ENCODE measurements around the gene RGL2. TPM values are rescaled to one million over a fixed set of nuclear protein-coding genes. Genes with fewer than 3 reads are reported as not detected.

Gene RGL2
- polyA plus RNA-seq, 2 of the 4 experiments (the other 2 are of a cell fraction): 11.6 to 13.9 TPM

- Histone ChIP-seq H3K4me3 (no peak overlapping the region), H3K4me2 (no peak overlapping the region), H3K27ac (no peak overlapping the region), H3K9me3 (no peaks in the 10 kb centered on the region), H3K4me1 (no peaks in the 10 kb centered on the region)
- DNase-seq (ENCODE audit: low read depth in 1 of 2, low spot score in 1 of 2) (no peak), ATAC-seq (no peak), FAIRE-seq (no peak)
- POLR2A ChIA-PET: no interaction called here
- TF ChIP-seq CHD4 (IDR thresholded peaks at IDR 0.05; ENCODE audit: borderline replicate concordance) (no peak), CBX2 (IDR thresholded peaks at IDR 0.05; ENCODE audit: borderline replicate concordance, low read depth) (no peak), HOXB5 (CRISPR knock-in tag; IDR thresholded peaks at IDR 0.05) (no peak), CHD2 (IDR thresholded peaks at IDR 0.05; ENCODE audit: low read length, partially characterized antibody) (no peak), ZC3H11A (IDR thresholded peaks at IDR 0.05) (no peak)
- WGBS (ENCODE audit: missing lambda C conversion rate): 75% methylated on average over 6 of the region's 6 CpGs
- CTCF ChIA-PET: interaction anchor here (0.8 kb wide), 1 partner anchor 9 kb away, joined by 3 read pairs; no protein-coding TSS in a partner anchor
These were observed 40.5 kb upstream of the RGL2 start for GRCh38 chr6:33339193-33339592.

GRCh38 chr6:33336495-33336894 is 37.8 kb upstream of the RGL2 start:
- CTCF ChIA-PET: interaction anchor here (5.8 kb wide), 1 partner anchor 8 kb away, joined by 24 read pairs; no protein-coding TSS in a partner anchor

DNA sequence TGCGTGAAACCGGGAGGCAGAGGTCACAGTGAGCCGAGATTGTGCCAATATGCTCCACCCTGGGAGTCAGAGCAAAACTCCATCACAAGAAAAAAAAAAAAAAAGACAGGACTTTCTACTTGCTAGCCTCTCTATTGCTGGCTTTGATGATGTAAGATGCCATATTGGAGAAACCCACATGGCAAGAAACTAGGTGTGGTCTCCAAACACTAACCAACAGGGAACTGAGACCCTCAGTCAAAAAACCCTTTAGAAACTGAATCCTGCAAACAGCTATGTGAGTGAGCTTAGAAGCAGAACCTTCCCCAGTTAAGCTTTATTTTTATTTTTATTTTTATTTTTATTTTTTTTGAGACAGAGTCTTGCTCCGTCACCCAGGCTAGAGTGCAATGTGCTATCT is 37.2 kb upstream of the RGL2 start:
- ChIA-PET CTCF (interaction anchor here (5.8 kb wide), 1 partner anchor 9 kb away, joined by 24 read pairs; no protein-coding TSS in a partner anchor), POLR2A (no interaction called here)

More at GRCh38 chr6:33336495-33336894, 37.8 kb upstream of the RGL2 start:
- ATAC-seq: no peak
- TF ChIP-seq POLR2AphosphoS2 (conservative IDR thresholded peaks at IDR 0.05; ENCODE audit: low read length) (no peak), BCL3 (IDR thresholded peaks at IDR 0.05) (no peak), BHLHE40 (IDR thresholded peaks at IDR 0.05; ENCODE audit: low read depth, low read length) (no peak), E2F6 (IDR thresholded peaks at IDR 0.05; ENCODE audit: borderline replicate concordance, low read depth) (no peak), MAFK (IDR thresholded peaks at IDR 0.05; ENCODE audit: partially characterized antibody) (no peak), KDM1A (IDR thresholded peaks at IDR 0.05; ENCODE audit: low read depth) (no peak), ZSCAN20 (CRISPR knock-in tag; IDR thresholded peaks at IDR 0.05) (no peak), NPAS2 (CRISPR knock-in tag; IDR thresholded peaks at IDR 0.05; ENCODE audit: borderline replicate concordance) (no peak), GATA3 (IDR thresholded peaks at IDR 0.05; ENCODE audit: borderline replicate concordance) (no peak), CHD2 (IDR thresholded peaks at IDR 0.05; ENCODE audit: low read length, partially characterized antibody) (no peak), ZNF302 (CRISPR knock-in tag; IDR thresholded peaks at IDR 0.05) (no peak), TP53 (CRISPR knock-in tag; IDR thresholded peaks at IDR 0.05) (no peak), MAZ (IDR thresholded peaks at IDR 0.05; ENCODE audit: borderline replicate concordance, low read depth, low read length) (no peak)
- TF ChIP-seq, protein P1, sequence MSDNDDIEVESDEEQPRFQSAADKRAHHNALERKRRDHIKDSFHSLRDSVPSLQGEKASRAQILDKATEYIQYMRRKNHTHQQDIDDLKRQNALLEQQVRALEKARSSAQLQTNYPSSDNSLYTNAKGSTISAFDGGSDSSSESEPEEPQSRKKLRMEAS (IDR thresholded peaks at IDR 0.05): no peak
- Histone ChIP-seq H3K27ac (no peak overlapping the region), H3K4me1 (no peaks in the 10 kb centered on the region), H3K4me3 (no peak overlapping the region), H3K9me3 (no peaks in the 10 kb centered on the region), H3K4me2 (no peak overlapping the region)
- POLR2A ChIA-PET: no interaction called here
- DNase-seq (ENCODE audit: low read depth in 1 of 2, low spot score in 1 of 2): no peak
- no peak for FAIRE-seq
- WGBS (ENCODE audit: missing lambda C conversion rate): 52% methylated on average over 3 of the region's 3 CpGs

More for the DNA sequence above, 37.2 kb upstream of the RGL2 start:
- Histone ChIP-seq H3K4me1 (no peaks in the 10 kb centered on the region), H3K4me3 (no peak overlapping the region), H3K4me2 (no peak overlapping the region), H3K27ac (no peak overlapping the region), H3K9me3 (no peaks in the 10 kb centered on the region)
- whole genome bisulfite sequencing (ENCODE audit: missing lambda C conversion rate): 65% methylated on average over 4 of the region's 4 CpGs
- ATAC-seq: no peak
- TF ChIP-seq USF2 (IDR thresholded peaks at IDR 0.05) (no peak), KDM5A (IDR thresholded peaks at IDR 0.05) (no peak), HOXA7 (CRISPR knock-in tag; IDR thresholded peaks at IDR 0.05) (no peak), BHLHE40 (IDR thresholded peaks at IDR 0.05; ENCODE audit: low read depth, low read length) (no peak)
- TF ChIP-seq, protein P2, sequence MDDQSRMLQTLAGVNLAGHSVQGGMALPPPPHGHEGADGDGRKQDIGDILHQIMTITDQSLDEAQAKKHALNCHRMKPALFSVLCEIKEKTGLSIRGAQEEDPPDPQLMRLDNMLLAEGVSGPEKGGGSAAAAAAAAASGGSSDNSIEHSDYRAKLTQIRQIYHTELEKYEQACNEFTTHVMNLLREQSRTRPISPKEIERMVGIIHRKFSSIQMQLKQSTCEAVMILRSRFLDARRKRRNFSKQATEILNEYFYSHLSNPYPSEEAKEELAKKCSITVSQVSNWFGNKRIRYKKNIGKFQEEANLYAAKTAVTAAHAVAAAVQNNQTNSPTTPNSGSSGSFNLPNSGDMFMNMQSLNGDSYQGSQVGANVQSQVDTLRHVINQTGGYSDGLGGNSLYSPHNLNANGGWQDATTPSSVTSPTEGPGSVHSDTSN (IDR thresholded peaks at IDR 0.05): no peak
- DNase-seq (ENCODE audit: low read depth in 1 of 2, low spot score in 1 of 2): no peak
- FAIRE-seq: no peak

Measured in A549 (cell line).